Astrocyte (in vitro differentiated cells and primary cell): ENCODE results near the gene ARID3C. TPM values are rescaled to one million over a fixed set of nuclear protein-coding genes. Genes with fewer than 3 reads are reported as not detected.

ENCODE experiments used
- DNase-seq: peaks from one replicate; pipeline ENCODE4 v3.0.0-alpha.2; 2010; ENCODE audit warnings: low read depth
- FAIRE-seq: peaks from 2 replicates; lab custom pipeline; 2011; peaks lifted over from hg19 to GRCh38; lab: Jason Lieb, UNC
- H2AFZ ChIP-seq: 2 replicates; pipeline ENCODE4 v1.6.0; 2012; ENCODE audit warnings: low read depth, low read length, inconsistent platforms
- H3K27ac ChIP-seq: 2 replicates; pipeline ENCODE4 v1.5.1; 2011; ENCODE audit warnings: low read depth, low read length, inconsistent platforms
- H3K27me3 ChIP-seq: 2 replicates; pipeline ENCODE4 v1.6.0; 2011; ENCODE audit warnings: low read length, inconsistent platforms; ENCODE audit not compliant: insufficient read depth
- H3K36me3 ChIP-seq: 2 replicates; pipeline ENCODE4 v1.5.1; 2011; ENCODE audit warnings: low read length, inconsistent platforms; ENCODE audit not compliant: insufficient read depth
- H3K4me1 ChIP-seq: 2 replicates; pipeline ENCODE4 v1.5.1; 2011; ENCODE audit warnings: low read length, inconsistent platforms; ENCODE audit not compliant: insufficient read depth
- H3K4me2 ChIP-seq: 2 replicates; pipeline ENCODE4 v1.6.0; 2012; ENCODE audit warnings: low read length, inconsistent platforms
- H3K4me3 ChIP-seq: 2 replicates; pipeline ENCODE4 v1.5.1; 2011; ENCODE audit warnings: low read depth, mild to moderate bottlenecking, low read length, inconsistent platforms; ENCODE audit not compliant: insufficient read depth
- H3K79me2 ChIP-seq: 2 replicates; pipeline ENCODE4 v1.6.0; 2012; ENCODE audit warnings: mild to moderate bottlenecking, low read length, inconsistent platforms; ENCODE audit not compliant: insufficient read depth
- H3K9ac ChIP-seq: 2 replicates; pipeline ENCODE4 v1.6.0; 2012; ENCODE audit warnings: mild to moderate bottlenecking, low read length, inconsistent platforms
- H3K9me3 ChIP-seq: 2 replicates; pipeline ENCODE4 v1.5.1; 2012; ENCODE audit warnings: low read depth, mild to moderate bottlenecking, low read length, inconsistent platforms; ENCODE audit not compliant: insufficient read depth
- H4K20me1 ChIP-seq: 2 replicates; pipeline ENCODE4 v1.6.0; 2012; ENCODE audit warnings: low read length, inconsistent platforms; ENCODE audit not compliant: insufficient read depth
- H3K27ac Mint-ChIP-seq: one replicate; pipeline ENCODE4 v1.8.0; 2021; ENCODE audit warnings: mild to moderate bottlenecking, mixed read lengths; ENCODE audit not compliant: unreplicated experiment
- H3K27me3 Mint-ChIP-seq: one replicate; pipeline ENCODE4 v1.8.0; 2021; ENCODE audit warnings: low read depth, mixed read lengths; ENCODE audit not compliant: unreplicated experiment
- H3K36me3 Mint-ChIP-seq: one replicate; pipeline ENCODE4 v1.8.0; 2021; ENCODE audit warnings: low read depth, mixed read lengths; ENCODE audit not compliant: unreplicated experiment
- H3K4me1 Mint-ChIP-seq: one replicate; pipeline ENCODE4 v1.8.0; 2021; ENCODE audit warnings: low read depth, mixed read lengths; ENCODE audit not compliant: unreplicated experiment
- H3K4me3 Mint-ChIP-seq: one replicate; pipeline ENCODE4 v1.8.0; 2021; ENCODE audit warnings: mild to moderate bottlenecking, moderate library complexity, mixed read lengths; ENCODE audit not compliant: unreplicated experiment
- H3K9me3 Mint-ChIP-seq: one replicate; pipeline ENCODE4 v1.8.0; 2021; ENCODE audit warnings: mild to moderate bottlenecking, mixed read lengths; ENCODE audit not compliant: unreplicated experiment
- CTCF ChIP-seq: IDR thresholded peaks from 2 replicates; pipeline ENCODE4 v1.5.1; 2011; ENCODE audit warnings: low read depth, mild to moderate bottlenecking, inconsistent platforms, low read length, moderate library complexity; ENCODE audit not compliant: insufficient read depth
- EZH2 ChIP-seq: IDR thresholded peaks from 2 replicates; pipeline ENCODE4 v1.6.1; 2012; ENCODE audit warnings: mild to moderate bottlenecking, low read length, inconsistent platforms; ENCODE audit not compliant: insufficient read depth
- total RNA-seq: library from RNA; stranded (reverse); gene quantifications from 2 replicates; pipeline ENCODE4 v1.2.1, GENCODE V29; 2021

ARID3C gene
- total RNA-seq, 1 donor from 2014 or later = 0.16 TPM

DNA sequence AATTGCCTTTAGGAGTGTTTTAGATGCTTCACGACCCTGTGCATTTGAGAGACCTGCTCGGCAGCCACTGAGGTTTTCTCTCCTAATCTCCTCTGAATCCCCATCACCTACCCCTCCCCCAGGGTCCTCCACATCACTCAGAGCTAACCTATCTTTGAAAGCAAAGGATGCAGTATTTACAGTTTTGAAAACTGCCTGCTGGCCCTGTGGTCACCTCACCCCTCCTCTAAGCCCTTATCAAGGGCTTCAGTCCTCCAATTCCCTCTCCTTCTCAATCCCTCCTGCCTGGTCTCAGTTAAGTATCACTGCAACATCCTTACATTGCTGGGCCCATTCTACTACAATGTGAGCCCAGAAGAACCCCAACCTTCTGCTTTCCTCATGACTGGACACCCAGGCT is 21.5 kb downstream of the ARID3C start:
- TF ChIP-seq EZH2 (no peak), CTCF (no peak)
- no peak overlapping the region for H3K27ac Mint-ChIP-seq
- FAIRE-seq (no peak), DNase-seq (no peak)
- Histone ChIP-seq H3K4me2 (no peak overlapping the region), H3K36me3 (no peaks in the 10 kb centered on the region), H3K4me1 (peaks cover 11% of the 10 kb centered on the region), H3K79me2 (peaks cover 12% of the 10 kb centered on the region), H2AFZ (no peak overlapping the region), H3K4me3 (no peak overlapping the region), H3K9ac (no peak overlapping the region), H3K9me3 (no peaks in the 10 kb centered on the region), H3K27ac (no peak overlapping the region), H4K20me1 (peaks cover 8% of the 10 kb centered on the region), H3K27me3 (peaks cover 6% of the 10 kb centered on the region)
- H3K4me1 Mint-ChIP-seq = peaks cover 6% of the 10 kb centered on the region
- peaks cover 7% of the 10 kb centered on the region for H3K27me3 Mint-ChIP-seq
- peaks cover 5% of the 10 kb centered on the region for H3K36me3 Mint-ChIP-seq
- H3K9me3 Mint-ChIP-seq = no peaks in the 10 kb centered on the region
- no peak overlapping the region for H3K4me3 Mint-ChIP-seq

DNA sequence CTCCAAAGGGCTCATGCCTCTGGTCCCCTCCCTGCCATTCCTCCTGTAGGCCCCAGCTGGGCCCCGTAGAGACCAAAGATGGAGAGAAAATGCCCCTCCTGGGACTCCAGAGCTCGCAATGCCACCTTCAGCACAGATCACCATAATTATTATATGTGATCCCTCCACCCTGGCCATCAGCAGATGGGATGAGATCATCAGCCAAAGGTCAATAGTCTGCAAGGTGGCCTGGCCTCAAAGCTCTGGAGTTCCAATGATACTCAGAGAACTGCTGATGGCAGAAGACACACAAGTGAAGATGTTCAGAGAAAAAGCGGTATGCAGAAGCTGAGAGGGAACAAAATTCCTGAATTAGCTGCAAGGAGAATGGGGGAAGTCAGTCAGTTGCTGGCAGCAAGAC is 22.0 kb downstream of the ARID3C start:
- H3K36me3 Mint-ChIP-seq = peaks cover 5% of the 10 kb centered on the region
- Histone ChIP-seq H4K20me1 (peaks cover 8% of the 10 kb centered on the region), H2AFZ (no peak overlapping the region), H3K4me3 (no peak overlapping the region), H3K27ac (no peak overlapping the region), H3K79me2 (peaks cover 12% of the 10 kb centered on the region), H3K4me1 (peaks cover 9% of the 10 kb centered on the region), H3K4me2 (no peak overlapping the region), H3K9ac (no peak overlapping the region), H3K36me3 (no peaks in the 10 kb centered on the region), H3K9me3 (no peaks in the 10 kb centered on the region), H3K27me3 (peaks cover 6% of the 10 kb centered on the region)
- H3K4me3 Mint-ChIP-seq = no peak overlapping the region
- FAIRE-seq = no peak
- H3K27me3 Mint-ChIP-seq = peaks cover 7% of the 10 kb centered on the region
- DNase-seq = no peak
- TF ChIP-seq EZH2 = no peak
- TF ChIP-seq CTCF = no peak
- H3K9me3 Mint-ChIP-seq = no peaks in the 10 kb centered on the region
- peaks cover 6% of the 10 kb centered on the region for H3K4me1 Mint-ChIP-seq
- no peak overlapping the region for H3K27ac Mint-ChIP-seq

- Mint-ChIP-seq H3K9me3 (no peaks in the 10 kb centered on the region), H3K27ac (no peak overlapping the region), H3K27me3 (peaks cover 13% of the 10 kb centered on the region), H3K36me3 (peaks cover 5% of the 10 kb centered on the region), H3K4me3 (no peak overlapping the region), H3K4me1 (peaks cover 5% of the 10 kb centered on the region)
- no peak for FAIRE-seq
- Histone ChIP-seq H3K4me1 (peaks cover 4% of the 10 kb centered on the region), H3K79me2 (peaks cover 4% of the 10 kb centered on the region), H3K9ac (no peak overlapping the region), H3K9me3 (no peaks in the 10 kb centered on the region), H2AFZ (no peak overlapping the region), H3K4me2 (no peak overlapping the region), H3K4me3 (no peak overlapping the region), H3K27me3 (peaks cover 7% of the 10 kb centered on the region), H4K20me1 (peaks cover 8% of the 10 kb centered on the region), H3K27ac (no peak overlapping the region), H3K36me3 (no peaks in the 10 kb centered on the region)
- no peak for TF ChIP-seq CTCF
- no peak for TF ChIP-seq EZH2
- no peak for DNase-seq
Observed at GRCh38 chr9:34606190-34606589, 22.7 kb downstream of the ARID3C start.
